Measurements from ENCODE around the gene DDI1. TPM values are rescaled to one million over a fixed set of nuclear protein-coding genes. Genes with fewer than 3 reads are reported as not detected.

The DDI1 gene
- total RNA-seq, 1 experiment from 2014 or later = not detected

GRCh38 chr11:103998826-103999508 is 37.5 kb upstream of the DDI1 start:
- intact Hi-C loops (cut with micrococcal nuclease) = no loop called here
- Histone ChIP-seq H3K4me2 (ENCODE audit: low read length) (no peak overlapping the region), H4K20me1 (ENCODE audit: low read length) (no peaks in the 10 kb centered on the region), H3K36me3 (ENCODE audit: low read depth, low read length) (no peaks in the 10 kb centered on the region), H3K4me1 (ENCODE audit: insufficient read depth, low read length) (no peaks in the 10 kb centered on the region), H3K9ac (ENCODE audit: low read length) (no peak overlapping the region), H3K27ac (ENCODE audit: low read length) (no peak overlapping the region), H3K9me2 (replicated peaks; ENCODE audit: low read length) (no peaks in the 10 kb centered on the region), H3K4me3 (ENCODE audit: low read length) (no peak overlapping the region), H3K27me3 (ENCODE audit: low read length) (peaks cover 14% of the 10 kb centered on the region; the same call in 1 of the 2 replicates), H2AFZ (ENCODE audit: low read length) (no peak overlapping the region), H3K79me2 (ENCODE audit: low read length) (no peaks in the 10 kb centered on the region), H3K9me3 (ENCODE audit: low read length) (no peaks in the 10 kb centered on the region), H3F3A (ENCODE audit: low read length, unreplicated experiment) (no peaks in the 10 kb centered on the region)
- no peak for ATAC-seq
- ChIA-PET CTCF (no interaction called here), POLR2A (ENCODE audit: unreplicated experiment) (no interaction called here)
- BruUV-seq (replicated peaks) = no TSS peak
- no peak for TF ChIP-seq CTCF (conservative IDR thresholded peaks at IDR 0.05; ENCODE audit: low read depth, low read length)
- TF ChIP-seq EZH2 (IDR thresholded peaks at IDR 0.05; ENCODE audit: low read length, unreplicated experiment) = no peak
- no peak for TF ChIP-seq EZH2phosphoT487 (IDR thresholded peaks at IDR 0.05; ENCODE audit: borderline replicate concordance, low read length)
- DNase-seq = no peak

DNA sequence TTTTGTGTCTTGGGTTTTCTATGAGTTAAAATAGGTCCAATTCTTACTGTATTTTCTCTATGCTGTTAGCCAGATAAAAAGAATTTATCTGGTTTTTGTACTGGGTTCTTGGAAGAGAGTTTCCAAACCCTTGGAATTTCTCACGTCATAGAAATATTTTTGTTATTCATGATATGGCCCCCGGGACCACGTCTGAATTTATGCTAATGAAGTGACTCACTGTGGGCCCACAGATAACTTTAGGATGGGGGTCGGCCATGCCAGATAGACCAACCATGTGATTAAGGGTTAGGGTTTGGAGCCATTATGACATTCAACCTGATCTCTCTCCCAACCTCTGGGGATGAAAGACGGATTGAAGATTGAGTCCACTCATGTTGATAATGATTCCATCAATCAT is 35.6 kb upstream of the DDI1 start:
- no TSS peak for BruUV-seq (replicated peaks)
- Histone ChIP-seq H3K9me2 (replicated peaks; ENCODE audit: low read length) (no peaks in the 10 kb centered on the region), H3K27me3 (ENCODE audit: low read length) (peaks cover 14% of the 10 kb centered on the region; the same call in 1 of the 2 replicates), H3F3A (ENCODE audit: low read length, unreplicated experiment) (no peaks in the 10 kb centered on the region), H2AFZ (ENCODE audit: low read length) (no peak overlapping the region), H3K4me3 (ENCODE audit: low read length) (no peak overlapping the region), H4K20me1 (ENCODE audit: low read length) (no peaks in the 10 kb centered on the region), H3K9ac (ENCODE audit: low read length) (no peak overlapping the region), H3K79me2 (ENCODE audit: low read length) (no peaks in the 10 kb centered on the region), H3K36me3 (ENCODE audit: low read depth, low read length) (no peaks in the 10 kb centered on the region), H3K4me1 (ENCODE audit: insufficient read depth, low read length) (no peaks in the 10 kb centered on the region), H3K27ac (ENCODE audit: low read length) (no peak overlapping the region), H3K4me2 (ENCODE audit: low read length) (no peak overlapping the region), H3K9me3 (ENCODE audit: low read length) (no peaks in the 10 kb centered on the region)
- CTCF ChIA-PET = no interaction called here
- no peak for ATAC-seq
- TF ChIP-seq EZH2 (IDR thresholded peaks at IDR 0.05; ENCODE audit: low read length, unreplicated experiment) (no peak), CTCF (conservative IDR thresholded peaks at IDR 0.05; ENCODE audit: low read depth, low read length) (no peak), EZH2phosphoT487 (IDR thresholded peaks at IDR 0.05; ENCODE audit: borderline replicate concordance, low read length) (no peak)
- DNase-seq = no peak
- POLR2A ChIA-PET (ENCODE audit: unreplicated experiment) = no interaction called here
- intact Hi-C loops (cut with micrococcal nuclease) = no loop called here

DNA sequence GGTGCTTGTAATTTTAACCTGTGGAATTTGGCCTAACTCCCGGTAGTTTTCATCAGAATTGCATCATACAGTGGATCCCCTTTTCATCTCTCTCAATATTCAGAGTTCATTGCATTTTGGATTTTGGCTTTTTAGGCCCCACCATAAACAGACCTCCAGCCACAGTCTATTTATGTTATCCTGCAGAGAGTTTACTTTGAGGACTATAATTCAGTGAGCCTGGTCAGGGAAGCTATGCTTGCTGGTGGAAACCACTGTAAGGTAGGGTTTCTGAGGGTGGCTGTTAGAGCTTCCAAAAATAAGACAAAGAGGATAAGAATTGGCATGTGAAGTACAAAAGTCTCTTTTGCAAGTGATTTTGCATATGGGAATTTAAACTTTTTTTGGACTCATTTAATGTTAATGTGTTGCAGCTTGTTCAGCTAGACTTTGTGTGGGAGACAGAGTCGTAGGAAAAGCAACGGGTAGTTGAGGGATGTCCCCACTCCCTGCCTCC is 34.8 kb upstream of the DDI1 start:
- intact Hi-C loops (cut with micrococcal nuclease) = no loop called here
- Histone ChIP-seq H4K20me1 (ENCODE audit: low read length) (no peaks in the 10 kb centered on the region), H3K4me2 (ENCODE audit: low read length) (no peak overlapping the region), H3F3A (ENCODE audit: low read length, unreplicated experiment) (no peaks in the 10 kb centered on the region), H3K27me3 (ENCODE audit: low read length) (peaks cover 13% of the 10 kb centered on the region; the same call in 1 of the 2 replicates), H3K4me3 (ENCODE audit: low read length) (no peak overlapping the region), H3K9me3 (ENCODE audit: low read length) (no peaks in the 10 kb centered on the region), H3K4me1 (ENCODE audit: insufficient read depth, low read length) (no peaks in the 10 kb centered on the region), H3K9ac (ENCODE audit: low read length) (no peak overlapping the region), H2AFZ (ENCODE audit: low read length) (no peak overlapping the region), H3K36me3 (ENCODE audit: low read depth, low read length) (no peaks in the 10 kb centered on the region), H3K9me2 (replicated peaks; ENCODE audit: low read length) (no peaks in the 10 kb centered on the region), H3K79me2 (ENCODE audit: low read length) (no peaks in the 10 kb centered on the region), H3K27ac (ENCODE audit: low read length) (no peak overlapping the region)
- ATAC-seq = no peak
- POLR2A ChIA-PET (ENCODE audit: unreplicated experiment) = no interaction called here
- no TSS peak for BruUV-seq (replicated peaks)
- CTCF ChIA-PET = no interaction called here
- no peak for DNase-seq
- TF ChIP-seq CTCF (conservative IDR thresholded peaks at IDR 0.05; ENCODE audit: low read depth, low read length) = no peak
- TF ChIP-seq EZH2phosphoT487 (IDR thresholded peaks at IDR 0.05; ENCODE audit: borderline replicate concordance, low read length) = no peak
- TF ChIP-seq EZH2 (IDR thresholded peaks at IDR 0.05; ENCODE audit: low read length, unreplicated experiment) = no peak

All from PC-3 (cell line).